ENCODE results near the gene PHACTR1.
A peak's percentile ranks its signal among the peaks of the same experiment; 100 is the strongest.

Gene PHACTR1

GRCh38 chr6:13212538-13212937 lies 496.0 kb downstream of the PHACTR1 start:
- Histone ChIP-seq H3K79me1 (replicated peaks; ENCODE audit: low read length, poor library complexity, severe bottlenecking) (no peaks in the 10 kb centered on the region), H3K18ac (ENCODE audit: low read depth in 1 of 2, low read length in 2 of 2) (no peak overlapping the region), H2BK5ac (ENCODE audit: low read depth, low read length, poor library complexity, severe bottlenecking) (no peak overlapping the region), H3K27ac (ENCODE audit: low read length, poor library complexity, severe bottlenecking) (no peak overlapping the region), H3K14ac (ENCODE audit: low read length in 2 of 2) (no peak overlapping the region), H3K4me1 (ENCODE audit: control insufficient read depth, insufficient read depth, low read depth, low read length) (peaks cover 3% of the 10 kb centered on the region), H3K27me3 (ENCODE audit: control insufficient read depth in 1 of 2, insufficient read depth in 1 of 2, low read length in 2 of 2) (no peaks in the 10 kb centered on the region), H3K4me2 (ENCODE audit: low read length, poor library complexity, severe bottlenecking) (no peak overlapping the region), H4K8ac (ENCODE audit: low read length) (no peak overlapping the region), H2BK15ac (ENCODE audit: low read depth, poor library complexity, severe bottlenecking) (no peak overlapping the region), H3K23ac (ENCODE audit: low read length in 2 of 2) (no peak overlapping the region), H3K36me3 (ENCODE audit: control insufficient read depth in 1 of 2, insufficient read depth in 2 of 2, low read depth in 1 of 2, low read length in 2 of 2) (peaks cover 0 to under 1% of the 10 kb centered on the region in 2 experiments), H2BK12ac (ENCODE audit: low read length in 2 of 2) (no peak overlapping the region), H3K9ac (ENCODE audit: low read length) (no peak overlapping the region), H4K91ac (ENCODE audit: low read length) (no peak overlapping the region), H3K4me3 (ENCODE audit: insufficient read depth in 1 of 2, low read depth in 1 of 2, low read length in 2 of 2) (no peak overlapping the region), H2AK5ac (ENCODE audit: low read length, severe bottlenecking) (no peak overlapping the region), H2AFZ (ENCODE audit: low read depth, low read length) (no peak overlapping the region), H3K4ac (ENCODE audit: low read depth in 1 of 2, low read length in 2 of 2) (no peak overlapping the region), H3K9me3 (ENCODE audit: control insufficient read depth, low read length) (no peaks in the 10 kb centered on the region), H2BK120ac (ENCODE audit: low read depth, low read length) (no peak overlapping the region)
- no peak for DNase-seq
- 92% methylated on average over 14 of the region's 14 CpGs for WGBS

- Histone ChIP-seq H3K79me1 (replicated peaks; ENCODE audit: low read length, poor library complexity, severe bottlenecking) (no peaks in the 10 kb centered on the region), H2BK15ac (ENCODE audit: low read depth, poor library complexity, severe bottlenecking) (no peak overlapping the region), H3K4me2 (ENCODE audit: low read length, poor library complexity, severe bottlenecking) (no peak overlapping the region), H3K18ac (ENCODE audit: low read depth in 1 of 2, low read length in 2 of 2) (no peak overlapping the region), H4K91ac (ENCODE audit: low read length) (no peak overlapping the region), H3K14ac (ENCODE audit: low read length in 2 of 2) (no peak overlapping the region), H3K9me3 (ENCODE audit: control insufficient read depth, low read length) (no peaks in the 10 kb centered on the region), H2BK12ac (ENCODE audit: low read length in 2 of 2) (no peak overlapping the region), H2BK120ac (ENCODE audit: low read depth, low read length) (no peak overlapping the region), H3K36me3 (ENCODE audit: control insufficient read depth in 1 of 2, insufficient read depth in 2 of 2, low read depth in 1 of 2, low read length in 2 of 2) (no peaks in the 10 kb centered on the region), H3K27me3 (ENCODE audit: control insufficient read depth in 1 of 2, insufficient read depth in 1 of 2, low read length in 2 of 2) (no peaks in the 10 kb centered on the region), H2BK5ac (ENCODE audit: low read depth, low read length, poor library complexity, severe bottlenecking) (no peak overlapping the region), H3K4ac (ENCODE audit: low read depth in 1 of 2, low read length in 2 of 2) (no peak overlapping the region), H3K9ac (ENCODE audit: low read length) (no peak overlapping the region), H4K8ac (ENCODE audit: low read length) (no peak overlapping the region), H3K27ac (ENCODE audit: low read length, poor library complexity, severe bottlenecking) (no peak overlapping the region), H3K4me1 (ENCODE audit: control insufficient read depth, insufficient read depth, low read depth, low read length) (peaks cover 3% of the 10 kb centered on the region), H3K4me3 (ENCODE audit: insufficient read depth in 1 of 2, low read depth in 1 of 2, low read length in 2 of 2) (no peak overlapping the region), H3K23ac (ENCODE audit: low read length in 2 of 2) (no peak overlapping the region), H2AK5ac (ENCODE audit: low read length, severe bottlenecking) (no peak overlapping the region), H2AFZ (ENCODE audit: low read depth, low read length) (no peak overlapping the region)
- DNase-seq, result no peak
- WGBS, result 100% methylated on average over 1 of the region's 2 CpGs
These were observed 498.8 kb downstream of the PHACTR1 start for GRCh38 chr6:13215390-13215789.

GRCh38 chr6:13216236-13217014 lies 499.9 kb downstream of the PHACTR1 start:
- Histone ChIP-seq H3K36me3 (ENCODE audit: control insufficient read depth in 1 of 2, insufficient read depth in 2 of 2, low read depth in 1 of 2, low read length in 2 of 2) (no peaks in the 10 kb centered on the region), H3K4me1 (ENCODE audit: control insufficient read depth, insufficient read depth, low read depth, low read length) (peaks cover 3% of the 10 kb centered on the region), H2BK12ac (ENCODE audit: low read length in 2 of 2) (no peak overlapping the region), H2BK120ac (ENCODE audit: low read depth, low read length) (no peak overlapping the region), H2BK15ac (ENCODE audit: low read depth, poor library complexity, severe bottlenecking) (no peak overlapping the region), H3K4me2 (ENCODE audit: low read length, poor library complexity, severe bottlenecking) (no peak overlapping the region), H3K23ac (ENCODE audit: low read length in 2 of 2) (no peak overlapping the region), H3K18ac (ENCODE audit: low read depth in 1 of 2, low read length in 2 of 2) (no peak overlapping the region), H2AFZ (ENCODE audit: low read depth, low read length) (no peak overlapping the region), H4K91ac (ENCODE audit: low read length) (no peak overlapping the region), H3K27me3 (ENCODE audit: control insufficient read depth in 1 of 2, insufficient read depth in 1 of 2, low read length in 2 of 2) (no peaks in the 10 kb centered on the region), H3K14ac (ENCODE audit: low read length in 2 of 2) (no peak overlapping the region), H3K27ac (ENCODE audit: low read length, poor library complexity, severe bottlenecking) (no peak overlapping the region), H4K8ac (ENCODE audit: low read length) (no peak overlapping the region), H3K9me3 (ENCODE audit: control insufficient read depth, low read length) (no peaks in the 10 kb centered on the region), H3K4me3 (ENCODE audit: insufficient read depth in 1 of 2, low read depth in 1 of 2, low read length in 2 of 2) (no peak overlapping the region), H2AK5ac (ENCODE audit: low read length, severe bottlenecking) (no peak overlapping the region), H2BK5ac (ENCODE audit: low read depth, low read length, poor library complexity, severe bottlenecking) (no peak overlapping the region), H3K4ac (ENCODE audit: low read depth in 1 of 2, low read length in 2 of 2) (no peak overlapping the region), H3K79me1 (replicated peaks; ENCODE audit: low read length, poor library complexity, severe bottlenecking) (no peaks in the 10 kb centered on the region), H3K9ac (ENCODE audit: low read length) (no peak overlapping the region)
- WGBS, result 80% methylated on average over 1 of the region's 2 CpGs
- DNase-seq, result no peak

GRCh38 chr6:13217206-13217905 lies 500.8 kb downstream of the PHACTR1 start:
- Histone ChIP-seq H3K9ac (ENCODE audit: low read length) (no peak overlapping the region), H2AK5ac (ENCODE audit: low read length, severe bottlenecking) (no peak overlapping the region), H3K4me1 (ENCODE audit: control insufficient read depth, insufficient read depth, low read depth, low read length) (peaks cover 3% of the 10 kb centered on the region), H3K14ac (ENCODE audit: low read length in 2 of 2) (no peak overlapping the region), H3K79me1 (replicated peaks; ENCODE audit: low read length, poor library complexity, severe bottlenecking) (no peaks in the 10 kb centered on the region), H2BK5ac (ENCODE audit: low read depth, low read length, poor library complexity, severe bottlenecking) (no peak overlapping the region), H3K27me3 (ENCODE audit: control insufficient read depth in 1 of 2, insufficient read depth in 1 of 2, low read length in 2 of 2) (no peaks in the 10 kb centered on the region), H4K91ac (ENCODE audit: low read length) (no peak overlapping the region), H2BK12ac (ENCODE audit: low read length in 2 of 2) (no peak overlapping the region), H3K18ac (ENCODE audit: low read depth in 1 of 2, low read length in 2 of 2) (peak overlapping the region in 1 of 2 experiments; percentile 78), H2BK120ac (ENCODE audit: low read depth, low read length) (no peak overlapping the region), H3K36me3 (ENCODE audit: control insufficient read depth in 1 of 2, insufficient read depth in 2 of 2, low read depth in 1 of 2, low read length in 2 of 2) (no peaks in the 10 kb centered on the region), H4K8ac (ENCODE audit: low read length) (peak overlapping the region; percentile 27), H3K9me3 (ENCODE audit: control insufficient read depth, low read length) (no peaks in the 10 kb centered on the region), H3K4me2 (ENCODE audit: low read length, poor library complexity, severe bottlenecking) (no peak overlapping the region), H2BK15ac (ENCODE audit: low read depth, poor library complexity, severe bottlenecking) (no peak overlapping the region), H3K27ac (ENCODE audit: low read length, poor library complexity, severe bottlenecking) (no peak overlapping the region), H2AFZ (ENCODE audit: low read depth, low read length) (no peak overlapping the region), H3K4ac (ENCODE audit: low read depth in 1 of 2, low read length in 2 of 2) (no peak overlapping the region), H3K23ac (ENCODE audit: low read length in 2 of 2) (no peak overlapping the region), H3K4me3 (ENCODE audit: insufficient read depth in 1 of 2, low read depth in 1 of 2, low read length in 2 of 2) (no peak overlapping the region)
- WGBS, result 64% methylated on average over 3 of the region's 4 CpGs
- DNase-seq, result peak; percentile 57

Measured in mesenchymal stem cell (in vitro differentiated cells and primary cell).